Endothelial cell of umbilical vein (primary cell): ENCODE data around the gene KYNU. TPM values are rescaled to one million over a fixed set of nuclear protein-coding genes. Genes with fewer than 3 reads are reported as not detected.

ENCODE experiments used
- BruUV-seq: library from RNA; stranded (reverse); fragments of 400-500 nt; replicated peaks from 2 replicates; lab custom pipeline; 2021; lab: Mats Ljungman, UMichigan
- CTCF ChIA-PET: fragments of 300-600, 350-600 bp; sonication (Branson Sonifier 250); formaldehyde crosslinking; loops from one replicate; lab custom pipeline; 2021; ENCODE audit warnings: antibody characterized with exemption, inconsistent platforms; lab: Charles Lee
- POLR2A ChIA-PET: fragments of 300-600, 350-600 bp; sonication (Branson Sonifier 250); formaldehyde crosslinking; loops from one replicate; lab custom pipeline; 2021; ENCODE audit warnings: antibody characterized with exemption, inconsistent platforms; lab: Charles Lee
- DNase-seq: peaks from one replicate; pipeline ENCODE4 v3.0.0-alpha.2; 2011; ENCODE audit warnings: low read depth, low spot score
- FAIRE-seq: peaks from 2 replicates; lab custom pipeline; 2011; peaks lifted over from hg19 to GRCh38; lab: Jason Lieb, UNC
- H2AFZ ChIP-seq: 2 replicates; pipeline ENCODE4 v1.6.0; 2012; ENCODE audit warnings: low read depth, low read length, control low read depth, inconsistent platforms
- H3K27ac ChIP-seq: 2 replicates; pipeline ENCODE4 v1.5.1; 2011; ENCODE audit warnings: low read depth, mild to moderate bottlenecking, control low read depth, low read length, moderate library complexity; ENCODE audit not compliant: insufficient read depth
- H3K27me3 ChIP-seq, 2 experiments: 2 replicates each; pipeline versions ENCODE4 v1.6.0 to v1.6.1; 2011; ENCODE audit warnings: low read length in 2 of 2, mixed read lengths in 1 of 2; ENCODE audit not compliant: control insufficient read depth in 2 of 2, insufficient read depth in 2 of 2
- H3K36me3 ChIP-seq, 2 experiments: 2 replicates in 1 of 2; 3 replicates in 1 of 2; pipeline ENCODE4 v1.5.1; 2011; ENCODE audit warnings: low read length in 2 of 2, mild to moderate bottlenecking in 1 of 2, moderate library complexity in 1 of 2; ENCODE audit not compliant: control insufficient read depth in 2 of 2, insufficient read depth in 2 of 2; ENCODE audit errors: extremely low read depth in 1 of 2
- H3K4me1 ChIP-seq: 3 replicates; pipeline ENCODE4 v1.5.1; 2011; ENCODE audit warnings: mild to moderate bottlenecking, low read length; ENCODE audit not compliant: control insufficient read depth, insufficient read depth; ENCODE audit errors: extremely low read depth
- H3K4me2 ChIP-seq: 2 replicates; pipeline ENCODE4 v1.6.1; 2011; ENCODE audit warnings: low read length, control low read depth, mixed read lengths; ENCODE audit not compliant: insufficient read depth
- H3K4me3 ChIP-seq, 3 experiments: fragments of 200-600 bp in 1 of 3; sonication (generic), shearing (Covaris generic) in 1 of 3; replicated peaks in 1 of 3; 2 replicates each; pipeline ENCODE4 v1.5.1; 2011 to 2016; ENCODE audit warnings: control low read depth in 3 of 3, low read length in 3 of 3, mild to moderate bottlenecking in 2 of 3, inconsistent platforms in 1 of 3, low read depth in 1 of 3, moderate library complexity in 1 of 3; ENCODE audit not compliant: insufficient read depth in 1 of 3
- H3K79me2 ChIP-seq: 2 replicates; pipeline ENCODE4 v1.6.0; 2012; ENCODE audit warnings: low read length, inconsistent platforms; ENCODE audit not compliant: control insufficient read depth, insufficient read depth
- H3K9ac ChIP-seq: replicated peaks from 2 replicates; pipeline ENCODE3; 2011; ENCODE audit warnings: low read length, control low read depth; ENCODE audit not compliant: insufficient read depth; ENCODE audit errors: extremely low read depth
- H3K9me1 ChIP-seq: replicated peaks from 3 replicates; pipeline ENCODE4 v1.6.0; 2011; ENCODE audit warnings: mild to moderate bottlenecking, low read length; ENCODE audit not compliant: control insufficient read depth, insufficient read depth; ENCODE audit errors: extremely low read depth
- H3K9me3 ChIP-seq: replicated peaks from 2 replicates; pipeline ENCODE4 v1.5.1; 2012; ENCODE audit warnings: low read length, inconsistent platforms; ENCODE audit not compliant: control insufficient read depth, insufficient read depth
- H4K20me1 ChIP-seq: replicated peaks from 2 replicates; pipeline ENCODE3; 2011; ENCODE audit warnings: mild to moderate bottlenecking, low read length; ENCODE audit not compliant: control insufficient read depth, insufficient read depth; ENCODE audit errors: extremely low read depth
- EZH2 ChIP-seq: IDR thresholded peaks from 2 replicates; pipeline ENCODE4 v1.6.1; 2012; ENCODE audit warnings: borderline replicate concordance, low read depth, mild to moderate bottlenecking, moderate library complexity, low read length, inconsistent platforms; ENCODE audit not compliant: severe bottlenecking
- FOS ChIP-seq: IDR thresholded peaks from 2 replicates; pipeline ENCODE4 v1.6.1; 2011; ENCODE audit warnings: mild to moderate bottlenecking, low read length, moderate library complexity, borderline replicate concordance; ENCODE audit not compliant: insufficient read depth
- GATA2 ChIP-seq: IDR thresholded peaks from 2 replicates; pipeline ENCODE4 v1.7.0; 2011; ENCODE audit warnings: low read depth, mild to moderate bottlenecking, moderate library complexity, mixed read lengths, low read length; ENCODE audit not compliant: insufficient read length, insufficient read depth
- JUN ChIP-seq: IDR thresholded peaks from 2 replicates; pipeline ENCODE4 v1.6.1; 2011; ENCODE audit warnings: borderline replicate concordance, low read depth; ENCODE audit not compliant: insufficient read length, insufficient read depth
- MYC ChIP-seq: IDR thresholded peaks from one replicate; pipeline ENCODE4 v1.6.1; 2011; ENCODE audit warnings: mild to moderate bottlenecking, low read depth, low read length
- POLR2A ChIP-seq: IDR thresholded peaks from 2 replicates; pipeline ENCODE4 v1.6.1; 2012; ENCODE audit warnings: low read depth, mild to moderate bottlenecking, control low read depth, low read length
- POLR2AphosphoS5 ChIP-seq: IDR thresholded peaks from 2 replicates; pipeline ENCODE4 v1.6.1; 2012; ENCODE audit warnings: low read depth, mild to moderate bottlenecking, control low read depth, low read length, moderate library complexity; ENCODE audit not compliant: insufficient read depth
- dilution Hi-C: fragments of 300-500 bp; cut with MboI; formaldehyde crosslinking; loops from one replicate; pipeline ENCODE4 v1.15.0; 2019; ENCODE audit warnings: low sequenced_read_pairs; ENCODE audit not compliant: extremely low pct_ligation_motif_present
- intact Hi-C: fragments of 100-400 bp; cut with micrococcal nuclease; formaldehyde crosslinking; loops from one replicate; pipeline ENCODE4 v1.10.0; 2022
- polyA plus RNA-seq, 4 experiments: library from polyadenylated mRNA; depleted of rRNA in 3 of 4; stranded (reverse) in 3 of 4; unstranded in 1 of 4; fragments of >200 nt; gene quantifications; 2 replicates each; pipeline versions ENCODE4 v1.2.1 to v1.2.3, GENCODE V29; 2011 to 2012; ENCODE audit warnings: missing spikeins in 1 of 4
- total RNA-seq: library from RNA; stranded (reverse); gene quantifications from 2 replicates; pipeline ENCODE4 v1.2.3, GENCODE V29; 2021
- TF ChIP-seq, protein P1 (sequence below): IDR thresholded peaks from 2 replicates; pipeline ENCODE4 v1.6.1; 2011; ENCODE audit not compliant: insufficient read depth, insufficient read length
- TF ChIP-seq, protein P2 (sequence below), 2 donors: IDR thresholded peaks; 1 replicate in 1 of 2; 2 replicates in 1 of 2; pipeline ENCODE4 v1.5.1; 2011; ENCODE audit warnings: low read length in 2 of 2, mild to moderate bottlenecking in 2 of 2, moderate library complexity in 2 of 2, control low read depth in 1 of 2, inconsistent platforms in 1 of 2, low read depth in 1 of 2; ENCODE audit not compliant: insufficient read depth in 1 of 2; ENCODE audit errors: extremely low read depth in 1 of 2

KYNU gene
- total and polyA plus RNA-seq, 2 donors (not counting 3 experiments of a cell fraction or from before 2014, with no cell fraction given): 0.04 TPM; not detected in 1

DNA sequence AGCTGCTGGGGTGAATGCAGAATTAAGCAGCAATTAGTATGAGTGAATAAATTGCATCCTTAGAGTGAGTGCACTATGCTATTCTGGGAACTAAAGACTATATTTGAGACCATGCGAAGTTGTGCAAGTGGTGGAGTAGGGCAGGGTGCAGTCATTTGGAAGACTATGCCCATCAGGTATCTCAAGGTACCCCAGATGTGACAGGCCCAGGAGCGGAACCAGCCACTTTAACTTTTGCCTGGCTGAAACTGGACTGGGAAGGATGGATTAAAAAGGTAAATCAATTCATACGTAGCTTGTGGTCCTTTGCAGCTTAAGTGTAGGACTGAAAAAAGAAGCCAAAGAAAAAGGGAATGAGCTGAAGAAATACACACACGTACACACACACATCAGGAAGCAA is 1.7 kb downstream of the KYNU start:
- peaks cover 10% of the 10 kb centered on the region for H3K4me1 ChIP-seq
- H3K27me3 ChIP-seq: no peaks in the 10 kb centered on the region
- H3K79me2 ChIP-seq: no peaks in the 10 kb centered on the region
- no peak overlapping the region for H3K4me3 ChIP-seq
- no peak overlapping the region for H3K9ac ChIP-seq
- no peak overlapping the region for H2AFZ ChIP-seq
- dilution Hi-C loops (no loop called here), intact Hi-C loops (no loop called here)
- no peaks in the 10 kb centered on the region for H3K9me3 ChIP-seq
- CTCF ChIA-PET: interaction anchor here (0.6 to 1.2 kb wide), 3 partner anchors 25 to 110 kb away, joined by 3 to 6 read pairs (median 3); no protein-coding TSS in a partner anchor
- H4K20me1 ChIP-seq: no peaks in the 10 kb centered on the region
- no peaks in the 10 kb centered on the region for H3K36me3 ChIP-seq
- no peak overlapping the region for H3K27ac ChIP-seq
- no peak overlapping the region for H3K4me2 ChIP-seq
- DNase-seq (no peak), FAIRE-seq (no peak)
- TF ChIP-seq FOS (no peak), POLR2AphosphoS5 (no peak), GATA2 (no peak), EZH2 (no peak), POLR2A (no peak), JUN (no peak), MYC (no peak)
- TF ChIP-seq, protein P1, sequence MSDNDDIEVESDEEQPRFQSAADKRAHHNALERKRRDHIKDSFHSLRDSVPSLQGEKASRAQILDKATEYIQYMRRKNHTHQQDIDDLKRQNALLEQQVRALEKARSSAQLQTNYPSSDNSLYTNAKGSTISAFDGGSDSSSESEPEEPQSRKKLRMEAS: no peak
- TF ChIP-seq, protein P2, sequence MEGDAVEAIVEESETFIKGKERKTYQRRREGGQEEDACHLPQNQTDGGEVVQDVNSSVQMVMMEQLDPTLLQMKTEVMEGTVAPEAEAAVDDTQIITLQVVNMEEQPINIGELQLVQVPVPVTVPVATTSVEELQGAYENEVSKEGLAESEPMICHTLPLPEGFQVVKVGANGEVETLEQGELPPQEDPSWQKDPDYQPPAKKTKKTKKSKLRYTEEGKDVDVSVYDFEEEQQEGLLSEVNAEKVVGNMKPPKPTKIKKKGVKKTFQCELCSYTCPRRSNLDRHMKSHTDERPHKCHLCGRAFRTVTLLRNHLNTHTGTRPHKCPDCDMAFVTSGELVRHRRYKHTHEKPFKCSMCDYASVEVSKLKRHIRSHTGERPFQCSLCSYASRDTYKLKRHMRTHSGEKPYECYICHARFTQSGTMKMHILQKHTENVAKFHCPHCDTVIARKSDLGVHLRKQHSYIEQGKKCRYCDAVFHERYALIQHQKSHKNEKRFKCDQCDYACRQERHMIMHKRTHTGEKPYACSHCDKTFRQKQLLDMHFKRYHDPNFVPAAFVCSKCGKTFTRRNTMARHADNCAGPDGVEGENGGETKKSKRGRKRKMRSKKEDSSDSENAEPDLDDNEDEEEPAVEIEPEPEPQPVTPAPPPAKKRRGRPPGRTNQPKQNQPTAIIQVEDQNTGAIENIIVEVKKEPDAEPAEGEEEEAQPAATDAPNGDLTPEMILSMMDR (IDR thresholded peaks at IDR 0.05; ENCODE audit: extremely low read depth in 1 of 2, insufficient read depth in 1 of 2, low read depth in 1 of 2, low read length in 2 of 2): no peak
- no TSS peak for BruUV-seq
- H3K9me1 ChIP-seq: no peaks in the 10 kb centered on the region
- POLR2A ChIA-PET: no interaction called here
